HG03103 (cell line): ENCODE data around the gene SRRT.

ENCODE experiments used
- ATAC-seq: cut with Tn5 transposase; IDR thresholded peaks from one replicate; pipeline ENCODE4 v1.9.1; 2021; ENCODE audit warnings: low read depth; ENCODE audit not compliant: unreplicated experiment

Gene SRRT

GRCh38 chr7:100880645-100881044, 5.7 kb downstream of the SRRT start:
- no peak for ATAC-seq

- no peak for ATAC-seq
These were observed 6.2 kb downstream of the SRRT start for GRCh38 chr7:100881136-100881535.

GRCh38 chr7:100882201-100882600, 7.3 kb downstream of the SRRT start:
- ATAC-seq = no peak

DNA sequence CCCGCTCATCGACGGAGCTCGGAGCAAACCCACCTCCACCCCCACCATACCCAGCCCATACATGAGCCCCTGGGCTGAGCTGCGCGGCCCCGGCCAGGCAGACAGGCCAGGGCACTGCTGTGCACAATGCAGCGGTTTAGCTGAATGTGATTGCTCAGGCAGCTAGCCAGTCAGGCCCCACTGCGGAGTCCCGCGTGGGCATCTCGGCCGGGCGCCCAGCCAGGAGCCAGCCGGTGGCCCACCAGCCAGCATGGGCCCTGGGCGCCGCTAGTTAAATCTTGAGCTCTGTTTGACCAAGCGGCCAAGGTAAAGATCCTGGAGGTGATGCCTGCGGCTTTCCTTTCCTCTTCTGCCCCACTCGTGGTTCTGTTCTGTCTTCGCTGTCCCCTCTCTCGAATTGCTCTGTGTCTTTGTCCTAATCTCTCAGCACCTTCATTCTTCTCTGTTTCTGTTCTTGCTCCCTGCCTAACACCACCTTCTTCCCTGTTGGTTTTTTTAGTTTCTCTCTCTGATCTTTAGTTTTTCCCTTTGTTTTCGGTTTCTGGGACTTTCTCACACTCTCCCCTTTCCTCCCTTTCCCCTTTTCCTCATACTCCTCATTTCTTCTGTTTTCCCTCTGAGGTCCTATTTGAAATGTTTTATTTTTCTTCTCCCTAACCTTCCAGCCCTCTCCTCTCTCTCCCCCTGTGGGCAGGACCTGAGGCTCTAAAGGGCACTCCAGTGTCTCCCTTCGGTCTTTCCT, 8.1 kb downstream of the SRRT start:
- no peak for ATAC-seq

DNA sequence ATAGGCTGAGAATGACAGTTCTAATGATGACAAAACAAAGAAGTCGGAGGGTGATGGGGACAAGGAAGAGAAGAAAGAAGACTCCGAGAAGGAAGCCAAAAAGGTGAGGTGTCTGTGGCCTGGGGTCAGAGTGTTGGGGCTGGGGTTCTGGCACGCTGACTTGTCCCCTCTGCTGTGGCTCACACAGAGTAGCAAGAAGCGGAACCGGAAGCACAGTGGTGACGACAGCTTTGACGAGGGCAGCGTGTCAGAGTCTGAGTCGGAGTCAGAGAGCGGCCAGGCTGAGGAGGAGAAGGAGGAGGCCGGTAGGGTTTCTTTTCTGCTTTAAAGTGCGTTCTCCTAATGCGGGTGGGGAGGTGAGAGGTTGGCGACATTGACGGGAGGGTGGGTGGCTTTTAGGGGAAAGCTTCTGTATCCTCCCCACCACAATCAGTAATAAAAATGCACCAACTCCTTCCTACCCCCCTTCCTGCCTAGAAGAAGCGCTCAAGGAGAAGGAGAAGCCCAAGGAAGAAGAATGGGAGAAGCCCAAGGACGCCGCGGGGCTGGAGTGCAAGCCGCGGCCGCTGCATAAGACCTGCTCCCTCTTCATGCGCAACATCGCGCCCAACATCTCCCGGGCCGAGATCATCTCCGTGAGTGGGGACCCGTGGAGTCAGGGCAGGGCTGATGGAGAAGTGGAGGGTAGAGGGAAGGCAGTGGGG, 10.0 kb downstream of the SRRT start:
- no peak for ATAC-seq

DNA sequence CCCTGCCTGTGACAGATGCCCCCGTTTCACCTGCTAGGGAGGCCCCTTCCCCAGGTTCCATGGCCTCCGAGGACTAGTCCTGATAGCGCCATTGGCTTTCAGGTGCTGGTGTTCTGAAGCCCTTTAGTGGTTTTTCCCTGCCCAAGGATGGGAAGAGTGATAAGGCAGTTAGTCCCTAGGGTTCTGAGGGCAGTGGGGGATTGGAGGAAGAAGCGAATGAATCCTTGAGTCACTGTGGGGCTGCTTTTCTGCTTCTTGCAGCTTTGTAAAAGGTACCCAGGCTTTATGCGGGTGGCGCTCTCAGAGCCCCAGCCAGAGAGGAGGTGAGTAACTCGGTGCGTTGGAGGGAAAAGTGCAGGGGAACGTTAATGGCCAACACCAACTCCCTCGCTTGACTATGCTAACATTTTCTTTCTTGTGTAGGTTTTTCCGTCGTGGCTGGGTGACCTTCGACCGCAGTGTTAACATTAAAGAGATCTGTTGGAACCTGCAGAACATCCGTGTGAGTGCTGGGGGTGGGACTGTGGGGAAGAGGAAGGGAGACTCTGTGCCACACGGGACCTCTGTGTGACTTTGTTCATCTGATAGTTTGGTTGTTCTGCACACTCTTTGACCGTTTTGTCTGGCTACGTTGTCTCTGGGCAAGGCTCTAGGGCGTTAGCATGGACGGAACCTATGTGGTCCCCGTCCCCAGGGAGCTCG, 10.7 kb downstream of the SRRT start:
- no peak for ATAC-seq

- no peak for ATAC-seq
These were observed 11.4 kb downstream of the SRRT start for GRCh38 chr7:100886142-100886935.

- ATAC-seq = no peak
These were observed 12.1 kb downstream of the SRRT start for GRCh38 chr7:100886936-100887515.

DNA sequence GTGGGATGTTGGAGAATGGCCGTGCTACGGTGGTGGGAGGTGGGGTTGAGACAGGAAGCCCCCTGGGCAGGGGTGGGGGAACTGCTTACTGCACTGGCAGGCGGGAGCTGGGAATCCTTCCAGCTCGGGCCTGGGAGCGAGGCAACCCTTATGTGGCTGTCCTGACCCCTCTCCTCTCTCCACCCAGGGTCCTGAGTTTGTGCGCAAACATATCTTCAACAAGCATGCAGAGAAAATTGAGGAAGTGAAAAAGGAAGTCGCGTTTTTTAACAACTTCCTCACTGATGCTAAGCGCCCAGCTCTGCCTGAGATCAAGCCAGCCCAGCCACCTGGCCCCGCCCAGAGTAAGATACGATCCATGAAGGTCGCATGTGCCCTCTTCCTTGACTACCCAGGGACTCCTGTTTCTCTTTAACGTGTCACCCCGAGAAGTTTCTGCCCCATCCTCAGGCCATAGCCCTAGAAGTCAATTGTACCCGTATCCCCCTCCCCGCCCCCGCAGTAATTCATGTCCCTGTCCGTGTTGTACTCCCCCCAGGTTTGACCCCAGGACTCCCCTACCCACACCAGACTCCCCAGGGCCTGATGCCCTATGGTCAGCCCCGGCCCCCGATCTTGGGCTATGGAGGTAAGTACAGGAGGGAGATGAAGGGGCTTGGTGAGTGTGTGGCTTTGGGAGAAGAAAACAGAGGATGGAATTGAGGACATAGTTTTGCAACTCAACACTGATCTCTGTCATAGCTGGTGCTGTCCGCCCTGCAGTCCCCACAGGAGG, 12.8 kb downstream of the SRRT start:
- ATAC-seq = peak; percentile 43

GRCh38 chr7:100888291-100888987, 13.5 kb downstream of the SRRT start:
- no peak for ATAC-seq

- peak; percentile 12 for ATAC-seq
These were observed 14.3 kb downstream of the SRRT start, which contains the start of gene UFSP1 for GRCh38 chr7:100888988-100889750. Gene UFSP1, minus strand, starts transcription at chr7:100889715. Its CDS starts 444 bp downstream, at chr7:100889271.

- no peak for ATAC-seq
These were observed 16.0 kb downstream of the SRRT start for GRCh38 chr7:100890653-100891567.

- no peak for ATAC-seq
These were observed 16.8 kb downstream of the SRRT start for GRCh38 chr7:100891568-100892247.

GRCh38 chr7:100892364-100893317, 17.7 kb downstream of the SRRT start:
- ATAC-seq = no peak

DNA sequence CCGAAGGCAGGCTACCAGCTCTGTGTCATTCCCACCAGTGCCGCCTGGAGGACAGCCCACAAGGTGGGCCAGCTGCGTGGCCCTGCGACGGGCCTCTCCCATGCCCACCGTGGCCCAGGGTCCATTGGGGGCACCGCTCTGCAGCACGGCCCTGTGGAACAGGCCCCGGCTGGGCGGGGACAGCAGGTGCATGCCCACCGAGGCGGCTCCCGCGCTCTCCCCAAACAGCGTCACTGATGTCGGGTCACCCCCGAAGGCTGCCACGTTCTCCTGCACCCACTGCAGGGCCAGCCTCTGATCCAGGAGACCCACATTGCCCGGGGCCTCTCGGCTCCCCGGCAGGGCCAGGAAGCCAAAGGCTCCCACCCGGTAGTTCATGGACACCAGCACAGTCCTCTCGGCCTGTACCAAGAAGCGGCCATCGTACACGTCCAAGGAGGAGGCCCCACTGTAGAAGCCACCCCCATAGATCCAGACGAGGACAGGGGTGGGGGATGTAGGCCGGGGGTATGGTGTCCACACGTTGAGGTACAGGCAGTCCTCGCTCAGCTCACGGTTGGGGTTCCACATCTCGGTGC, 18.5 kb downstream of the SRRT start:
- ATAC-seq = no peak
